ENCODE results near the gene EPS8L2. TPM values are rescaled to one million over a fixed set of nuclear protein-coding genes. Genes with fewer than 3 reads are reported as not detected.

The EPS8L2 gene
- total RNA-seq, 4 donors from 2014 or later = 29.1 to 48.0 (median 32.7) TPM

DNA sequence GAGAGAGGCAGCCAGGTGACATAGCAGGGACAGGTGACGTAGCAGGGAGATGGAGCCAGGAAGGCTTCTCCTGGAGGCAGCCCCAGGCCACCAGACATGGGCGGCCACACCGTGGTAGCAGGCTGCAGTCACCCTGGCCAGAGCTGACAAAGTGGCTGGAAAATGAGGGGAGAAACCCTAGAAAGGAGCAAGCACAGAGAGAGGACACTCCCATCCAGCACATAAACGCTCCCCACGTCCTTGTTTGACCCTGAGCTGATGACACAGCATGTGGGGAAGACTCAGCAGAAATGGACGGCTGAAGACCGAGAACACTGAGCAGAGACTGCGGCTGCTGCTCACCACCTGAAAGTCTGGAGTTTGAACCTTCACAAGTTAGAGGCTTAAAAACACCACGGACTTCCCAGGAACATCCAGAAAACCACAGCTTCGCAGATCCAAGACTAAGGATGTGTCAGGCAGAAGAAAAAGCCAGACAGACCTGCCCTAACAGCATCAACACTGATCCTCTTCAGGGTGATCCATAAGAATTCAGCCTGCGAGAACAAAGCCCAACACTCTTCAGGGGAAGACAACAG is 40.2 kb upstream of the EPS8L2 start:
- DNase-seq (ENCODE audit: low spot score in 2 of 2) = no peak
- peaks cover 0 to 4% (median 0%) of the 10 kb centered on the region in 4 donors for H3K4me1 ChIP-seq
- 73 to 77% methylated on average over 11 of the region's 11 CpGs for WGBS, 2 donors
- no peak overlapping the region for H3K27ac ChIP-seq
- no peaks in the 10 kb centered on the region for H3K9me3 ChIP-seq
- peaks cover 0 to 47% (median 0%) of the 10 kb centered on the region in 3 donors for H3K36me3 ChIP-seq
- H3K27me3 ChIP-seq = no peaks in the 10 kb centered on the region
- TF ChIP-seq EP300 (IDR thresholded peaks at IDR 0.05) = no peak
- no peak for TF ChIP-seq POLR2A (IDR thresholded peaks at IDR 0.05)
- TF ChIP-seq CTCF (IDR thresholded peaks at IDR 0.05) = no peak
- no peak overlapping the region for H3K4me3 ChIP-seq

DNA sequence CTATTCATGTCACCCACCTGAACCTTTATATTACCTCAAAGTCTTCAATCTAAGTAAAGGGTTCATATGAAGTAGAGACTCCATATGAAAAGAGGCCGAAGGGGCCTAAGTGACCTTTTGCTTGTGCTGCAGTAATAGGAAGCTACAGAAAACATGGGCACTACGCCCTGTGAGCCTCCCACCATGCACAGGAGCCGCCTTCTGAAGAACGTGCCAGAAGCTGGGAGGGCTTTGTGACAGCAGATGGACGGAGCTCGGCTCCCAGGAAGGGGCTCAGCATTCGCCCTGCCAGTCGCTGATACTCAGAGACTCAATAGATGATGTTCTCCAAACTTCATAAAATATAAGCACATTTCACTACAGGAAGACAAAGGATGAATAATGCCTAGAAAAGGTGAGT is 32.2 kb upstream of the EPS8L2 start:
- H3K9me3 ChIP-seq = no peaks in the 10 kb centered on the region
- H3K36me3 ChIP-seq = peaks cover 0 to 82% (median 12%) of the 10 kb centered on the region in 3 donors
- DNase-seq (ENCODE audit: low spot score in 2 of 2) = no peak
- no peaks in the 10 kb centered on the region for H3K4me1 ChIP-seq
- WGBS, 2 donors = 90% methylated on average over 8 of the region's 8 CpGs
- TF ChIP-seq EP300 (IDR thresholded peaks at IDR 0.05) (no peak), POLR2A (IDR thresholded peaks at IDR 0.05) (no peak), CTCF (IDR thresholded peaks at IDR 0.05) (no peak)
- no peak overlapping the region for H3K4me3 ChIP-seq
- no peaks in the 10 kb centered on the region for H3K27me3 ChIP-seq
- no peak overlapping the region for H3K27ac ChIP-seq

DNA sequence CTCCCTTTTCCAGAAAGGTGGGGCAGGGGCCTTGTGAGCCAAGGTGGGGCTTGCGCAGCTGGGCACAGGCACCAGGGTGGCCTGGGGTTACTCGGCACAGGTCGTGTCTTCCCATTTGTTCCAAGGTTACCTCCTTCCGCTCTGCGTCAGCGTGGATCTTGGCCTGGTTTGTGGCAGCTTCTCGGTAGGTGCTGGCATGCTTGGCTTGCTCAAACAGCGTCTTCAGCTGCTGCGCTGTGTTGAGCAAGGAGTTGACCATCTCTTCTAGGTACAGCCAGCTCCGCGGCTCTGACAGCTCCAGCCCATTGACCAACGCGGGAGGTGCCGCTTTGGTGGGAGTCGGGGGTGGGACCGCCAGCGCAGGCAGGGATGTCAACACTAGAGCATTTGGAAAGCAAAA is 31.6 kb upstream of the EPS8L2 start:
- no peaks in the 10 kb centered on the region for H3K9me3 ChIP-seq
- 89 to 90% methylated on average over 14 to 17 of the region's 17 CpGs for WGBS, 2 donors
- H3K27me3 ChIP-seq = no peaks in the 10 kb centered on the region
- no peak overlapping the region for H3K27ac ChIP-seq
- no peak overlapping the region for H3K4me3 ChIP-seq
- DNase-seq (ENCODE audit: low spot score in 2 of 2) = no peak
- H3K4me1 ChIP-seq = no peaks in the 10 kb centered on the region
- peaks cover 0 to 85% (median 12%) of the 10 kb centered on the region in 3 donors for H3K36me3 ChIP-seq
- TF ChIP-seq EP300 (IDR thresholded peaks at IDR 0.05) (no peak), CTCF (IDR thresholded peaks at IDR 0.05) (no peak), POLR2A (IDR thresholded peaks at IDR 0.05) (no peak)

- Histone ChIP-seq H3K27ac (no peak overlapping the region), H3K36me3 (peaks cover 0 to 94% (median 11%) of the 10 kb centered on the region in 3 donors), H3K4me3 (no peak overlapping the region), H3K4me1 (no peaks in the 10 kb centered on the region), H3K9me3 (no peaks in the 10 kb centered on the region), H3K27me3 (no peaks in the 10 kb centered on the region)
- no peak for DNase-seq (ENCODE audit: low spot score in 2 of 2)
- TF ChIP-seq EP300 (IDR thresholded peaks at IDR 0.05) (no peak), CTCF (IDR thresholded peaks at IDR 0.05) (no peak), POLR2A (IDR thresholded peaks at IDR 0.05) (no peak)
- WGBS, 2 donors = 84 to 92% methylated on average over 3 of the region's 3 CpGs
Measured at GRCh38 chr11:678297-678696, 27.7 kb upstream of the EPS8L2 start.

- WGBS, 2 donors = 91 to 93% methylated on average over 36 of the region's 36 CpGs
- no peaks in the 10 kb centered on the region for H3K9me3 ChIP-seq
- no peak overlapping the region for H3K4me3 ChIP-seq
- H3K36me3 ChIP-seq = peaks cover 0 to 94% (median 0%) of the 10 kb centered on the region in 3 donors
- TF ChIP-seq EP300 (IDR thresholded peaks at IDR 0.05) (no peak), POLR2A (IDR thresholded peaks at IDR 0.05) (no peak), CTCF (IDR thresholded peaks at IDR 0.05) (no peak)
- no peaks in the 10 kb centered on the region for H3K4me1 ChIP-seq
- DNase-seq (ENCODE audit: low spot score in 2 of 2) = no peak
- H3K27me3 ChIP-seq = no peaks in the 10 kb centered on the region
- no peak overlapping the region for H3K27ac ChIP-seq
Measured at GRCh38 chr11:679271-680207, 26.5 kb upstream of the EPS8L2 start.
